Liver (tissue), 9 donors: Measurements from ENCODE around the gene ASAP2. TPM values are rescaled to one million over a fixed set of nuclear protein-coding genes. Genes with fewer than 3 reads are reported as not detected.

Source experiments
- DNase-seq: peaks from one replicate; pipeline ENCODE4 v3.0.0-alpha.2; 2017; ENCODE audit warnings: low spot score
- H3K27ac ChIP-seq, 2 donors: one replicate each; pipeline ENCODE4 v1.7.0; 2013; ENCODE audit warnings: inconsistent platforms in 2 of 2, low read length in 2 of 2, control low read depth in 1 of 2, low read depth in 1 of 2, mild to moderate bottlenecking in 1 of 2
- H3K27me3 ChIP-seq, 4 donors: one replicate each; pipeline versions ENCODE4 v1.6.1 to v1.7.0; 2013; ENCODE audit warnings: low read length in 3 of 4, inconsistent platforms in 1 of 4, mild to moderate bottlenecking in 1 of 4, moderate library complexity in 1 of 4; ENCODE audit not compliant: control insufficient read depth in 4 of 4, insufficient read depth in 4 of 4
- H3K36me3 ChIP-seq, 4 donors: one replicate each; pipeline versions ENCODE4 v1.6.1 to v1.7.0; 2013; ENCODE audit warnings: low read length in 3 of 4, mild to moderate bottlenecking in 3 of 4, low read depth in 1 of 4, moderate library complexity in 1 of 4; ENCODE audit not compliant: control insufficient read depth in 4 of 4, insufficient read depth in 3 of 4
- H3K4me1 ChIP-seq, 4 donors: one replicate each; pipeline versions ENCODE4 v1.6.1 to v1.7.0; 2013; ENCODE audit warnings: low read length in 3 of 4, mild to moderate bottlenecking in 3 of 4, moderate library complexity in 1 of 4; ENCODE audit not compliant: control insufficient read depth in 4 of 4, insufficient read depth in 4 of 4
- H3K4me3 ChIP-seq, 3 donors: one replicate each; pipeline versions ENCODE4 v1.6.1 to v1.7.0; 2013; ENCODE audit warnings: low read length in 3 of 3, control low read depth in 1 of 3, low read depth in 1 of 3, mild to moderate bottlenecking in 1 of 3
- H3K9ac ChIP-seq, 2 donors: one replicate each; pipeline ENCODE4 v1.7.0; 2013; ENCODE audit warnings: low read length in 2 of 2, mild to moderate bottlenecking in 2 of 2, moderate library complexity in 2 of 2, control low read depth in 1 of 2, low read depth in 1 of 2
- H3K9me3 ChIP-seq, 4 donors: one replicate each; pipeline versions ENCODE4 v1.6.1 to v1.7.0; 2013; ENCODE audit warnings: low read length in 3 of 4; ENCODE audit not compliant: control insufficient read depth in 4 of 4
- FOXA1 ChIP-seq: IDR thresholded peaks from 2 replicates; pipeline ENCODE4 v1.6.1; 2016; ENCODE audit warnings: antibody characterized with exemption
- FOXA2 ChIP-seq: IDR thresholded peaks from 2 replicates; pipeline ENCODE4 v1.6.1; 2016; ENCODE audit warnings: antibody characterized with exemption
- GABPA ChIP-seq, 2 donors: IDR thresholded peaks in 1 of 2; conservative IDR thresholded peaks in 1 of 2; 2 replicates each; pipeline ENCODE4 v1.6.1; 2016; ENCODE audit warnings: antibody characterized with exemption in 2 of 2, mild to moderate bottlenecking in 1 of 2, moderate library complexity in 1 of 2
- HNF4G ChIP-seq: IDR thresholded peaks from 2 replicates; pipeline ENCODE4 v1.6.1; 2016; ENCODE audit warnings: antibody characterized with exemption
- JUND ChIP-seq, 2 donors: IDR thresholded peaks; 2 replicates each; pipeline ENCODE4 v1.6.1; 2016; ENCODE audit warnings: antibody characterized with exemption in 2 of 2
- NR2F2 ChIP-seq: IDR thresholded peaks from 2 replicates; pipeline ENCODE4 v1.6.1; 2016; ENCODE audit warnings: antibody characterized with exemption
- RAD21 ChIP-seq, 2 donors: IDR thresholded peaks; 2 replicates each; pipeline ENCODE4 v1.6.1; 2016; ENCODE audit warnings: antibody characterized with exemption in 2 of 2, mild to moderate bottlenecking in 2 of 2
- RXRA ChIP-seq, 2 donors: IDR thresholded peaks; 2 replicates each; pipeline ENCODE4 v1.6.1; 2017 to 2018; ENCODE audit warnings: antibody characterized with exemption in 2 of 2, mild to moderate bottlenecking in 1 of 2
- SP1 ChIP-seq: IDR thresholded peaks from 2 replicates; pipeline ENCODE4 v1.6.1; 2018; ENCODE audit warnings: antibody characterized with exemption, mild to moderate bottlenecking
- TAF1 ChIP-seq: conservative IDR thresholded peaks from 2 replicates; pipeline ENCODE4 v1.6.1; 2016; ENCODE audit warnings: antibody characterized with exemption, mild to moderate bottlenecking
- YY1 ChIP-seq: IDR thresholded peaks from 2 replicates; pipeline ENCODE4 v1.6.1; 2016; ENCODE audit warnings: antibody characterized with exemption, mild to moderate bottlenecking
- WGBS: extraction: QIAGEN DNeasy Blood & Tissue Kit; methylation state at CpG from one replicate; pipeline ENCODE4 v1.1.7; 2013; 5-methylcytosine and 5-hydroxymethylcytosine counted together
- polyA plus RNA-seq, 2 donors: library from polyadenylated mRNA; stranded (reverse) in 1 of 2; unstranded in 1 of 2; fragments of 200-250 nt in 1 of 2; fragments of >200 nt in 1 of 2; fragmentation: Nextera tagmentation in 1 of 2; extraction: Ambion mirVana in 1 of 2; gene quantifications; one replicate each; pipeline versions ENCODE4 v1.2.1 to v1.2.3, GENCODE V29; 2013 to 2015
- total RNA-seq, 2 donors: library from RNA; depleted of rRNA; stranded (reverse); fragments of >200 nt; gene quantifications; one replicate each; pipeline ENCODE4 v1.2.3, GENCODE V29; 2014
- TF ChIP-seq, protein P1 (sequence below): IDR thresholded peaks from 2 replicates; pipeline ENCODE4 v1.6.1; 2016; ENCODE audit warnings: antibody characterized with exemption
- TF ChIP-seq, protein P2 (sequence below): IDR thresholded peaks from 2 replicates; pipeline ENCODE4 v1.6.1; 2016; ENCODE audit warnings: antibody characterized with exemption, mild to moderate bottlenecking
- TF ChIP-seq, protein P3 (sequence below): IDR thresholded peaks from 2 replicates; pipeline ENCODE4 v1.6.1; 2016; ENCODE audit warnings: antibody characterized with exemption
- TF ChIP-seq, protein P4 (sequence below): IDR thresholded peaks from 2 replicates; pipeline ENCODE4 v1.6.1; 2016; ENCODE audit warnings: antibody characterized with exemption
- donor health status: healthy.
- donor health status: healthy.
- donor health status: healthy.
- donor health status: healthy.
- donor health status: healthy.

ASAP2 gene
- total and polyA plus RNA-seq, 4 donors, result 0.36 to 5.9 (median 2.6) TPM

DNA sequence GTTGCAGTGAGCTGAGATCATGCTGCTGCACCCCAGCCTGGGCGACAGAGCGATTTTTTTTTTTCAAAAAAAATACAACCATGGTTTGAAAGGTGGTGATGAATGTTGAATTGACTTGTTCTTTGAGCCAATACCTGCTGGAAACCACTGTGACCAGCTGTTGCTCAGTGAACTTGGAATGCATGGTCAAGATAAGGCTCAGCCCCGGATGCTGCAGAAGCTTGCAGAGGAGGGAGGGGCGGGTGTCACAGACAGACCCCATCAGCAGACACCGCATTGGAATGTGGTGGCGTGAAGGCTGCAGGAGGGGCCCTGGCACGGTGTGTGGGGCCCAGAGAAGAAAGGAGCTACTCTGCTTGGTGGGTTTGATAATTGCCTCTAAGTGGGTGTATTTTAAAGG is 125.1 kb downstream of the ASAP2 start:
- DNase-seq, result no peak
- no peaks in the 10 kb centered on the region for H3K27me3 ChIP-seq
- 91% methylated on average over 7 of the region's 7 CpGs for WGBS
- H3K9ac ChIP-seq, result no peak overlapping the region
- H3K4me1 ChIP-seq, result peaks cover 4 to 20% (median 8%) of the 10 kb centered on the region in 4 donors
- H3K36me3 ChIP-seq, result no peaks in the 10 kb centered on the region
- H3K27ac ChIP-seq, result no peak overlapping the region
- no peak overlapping the region for H3K4me3 ChIP-seq
- no peak for TF ChIP-seq SP1
- TF ChIP-seq JUND (IDR thresholded peaks at IDR 0.05), result no peak
- H3K9me3 ChIP-seq, result no peaks in the 10 kb centered on the region

DNA sequence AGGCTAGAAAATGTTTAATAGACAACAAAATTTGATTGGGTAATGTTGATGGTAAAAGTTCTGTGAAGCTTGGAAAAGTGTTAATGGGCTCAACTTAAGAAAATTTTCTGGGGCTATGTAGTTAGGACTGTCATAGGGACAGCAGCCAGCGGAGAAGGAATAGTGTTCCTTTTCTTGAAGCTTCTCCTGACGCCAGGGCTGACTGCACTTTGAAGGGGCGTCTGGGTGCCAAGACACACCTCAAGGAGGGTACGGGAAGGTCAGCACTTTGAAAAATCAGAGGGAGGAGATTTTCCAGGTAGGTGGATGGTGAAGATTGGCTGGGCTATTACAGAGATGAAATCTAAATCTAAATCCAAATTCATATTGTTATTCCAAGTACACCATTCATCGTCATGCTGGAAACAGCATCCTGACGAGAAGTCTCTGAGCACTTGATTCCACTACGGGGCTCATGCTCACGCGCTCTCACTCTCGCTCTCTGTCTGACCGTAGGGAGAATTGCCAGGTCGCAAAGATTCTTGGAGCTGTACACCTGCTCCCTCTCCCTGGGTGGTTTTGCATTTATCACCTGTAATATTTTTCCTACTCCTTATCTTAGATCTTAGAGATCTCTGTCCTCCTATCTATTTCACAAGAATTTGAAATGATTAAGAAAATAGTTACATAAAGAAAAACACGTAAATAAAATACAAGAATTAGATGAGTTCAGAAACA is 125.7 kb downstream of the ASAP2 start:
- no peak for DNase-seq
- no peak overlapping the region for H3K9ac ChIP-seq

More for the DNA sequence above, 125.7 kb downstream of the ASAP2 start:
- TF ChIP-seq, protein P1, sequence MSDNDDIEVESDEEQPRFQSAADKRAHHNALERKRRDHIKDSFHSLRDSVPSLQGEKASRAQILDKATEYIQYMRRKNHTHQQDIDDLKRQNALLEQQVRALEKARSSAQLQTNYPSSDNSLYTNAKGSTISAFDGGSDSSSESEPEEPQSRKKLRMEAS, result no peak
- TF ChIP-seq SP1 (no peak), RXRA (IDR thresholded peaks at IDR 0.05) (no peak), RAD21 (IDR thresholded peaks at IDR 0.05) (no peak), FOXA1 (no peak), FOXA2 (no peak), GABPA (IDR thresholded peaks at IDR 0.05 in 1 of 2, conservative IDR thresholded peaks at IDR 0.05 in 1 of 2) (no peak), YY1 (no peak), TAF1 (no peak), JUND (IDR thresholded peaks at IDR 0.05) (no peak), NR2F2 (no peak), HNF4G (no peak)
- TF ChIP-seq, protein P2, sequence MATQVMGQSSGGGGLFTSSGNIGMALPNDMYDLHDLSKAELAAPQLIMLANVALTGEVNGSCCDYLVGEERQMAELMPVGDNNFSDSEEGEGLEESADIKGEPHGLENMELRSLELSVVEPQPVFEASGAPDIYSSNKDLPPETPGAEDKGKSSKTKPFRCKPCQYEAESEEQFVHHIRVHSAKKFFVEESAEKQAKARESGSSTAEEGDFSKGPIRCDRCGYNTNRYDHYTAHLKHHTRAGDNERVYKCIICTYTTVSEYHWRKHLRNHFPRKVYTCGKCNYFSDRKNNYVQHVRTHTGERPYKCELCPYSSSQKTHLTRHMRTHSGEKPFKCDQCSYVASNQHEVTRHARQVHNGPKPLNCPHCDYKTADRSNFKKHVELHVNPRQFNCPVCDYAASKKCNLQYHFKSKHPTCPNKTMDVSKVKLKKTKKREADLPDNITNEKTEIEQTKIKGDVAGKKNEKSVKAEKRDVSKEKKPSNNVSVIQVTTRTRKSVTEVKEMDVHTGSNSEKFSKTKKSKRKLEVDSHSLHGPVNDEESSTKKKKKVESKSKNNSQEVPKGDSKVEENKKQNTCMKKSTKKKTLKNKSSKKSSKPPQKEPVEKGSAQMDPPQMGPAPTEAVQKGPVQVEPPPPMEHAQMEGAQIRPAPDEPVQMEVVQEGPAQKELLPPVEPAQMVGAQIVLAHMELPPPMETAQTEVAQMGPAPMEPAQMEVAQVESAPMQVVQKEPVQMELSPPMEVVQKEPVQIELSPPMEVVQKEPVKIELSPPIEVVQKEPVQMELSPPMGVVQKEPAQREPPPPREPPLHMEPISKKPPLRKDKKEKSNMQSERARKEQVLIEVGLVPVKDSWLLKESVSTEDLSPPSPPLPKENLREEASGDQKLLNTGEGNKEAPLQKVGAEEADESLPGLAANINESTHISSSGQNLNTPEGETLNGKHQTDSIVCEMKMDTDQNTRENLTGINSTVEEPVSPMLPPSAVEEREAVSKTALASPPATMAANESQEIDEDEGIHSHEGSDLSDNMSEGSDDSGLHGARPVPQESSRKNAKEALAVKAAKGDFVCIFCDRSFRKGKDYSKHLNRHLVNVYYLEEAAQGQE, result no peak
- TF ChIP-seq, protein P3, sequence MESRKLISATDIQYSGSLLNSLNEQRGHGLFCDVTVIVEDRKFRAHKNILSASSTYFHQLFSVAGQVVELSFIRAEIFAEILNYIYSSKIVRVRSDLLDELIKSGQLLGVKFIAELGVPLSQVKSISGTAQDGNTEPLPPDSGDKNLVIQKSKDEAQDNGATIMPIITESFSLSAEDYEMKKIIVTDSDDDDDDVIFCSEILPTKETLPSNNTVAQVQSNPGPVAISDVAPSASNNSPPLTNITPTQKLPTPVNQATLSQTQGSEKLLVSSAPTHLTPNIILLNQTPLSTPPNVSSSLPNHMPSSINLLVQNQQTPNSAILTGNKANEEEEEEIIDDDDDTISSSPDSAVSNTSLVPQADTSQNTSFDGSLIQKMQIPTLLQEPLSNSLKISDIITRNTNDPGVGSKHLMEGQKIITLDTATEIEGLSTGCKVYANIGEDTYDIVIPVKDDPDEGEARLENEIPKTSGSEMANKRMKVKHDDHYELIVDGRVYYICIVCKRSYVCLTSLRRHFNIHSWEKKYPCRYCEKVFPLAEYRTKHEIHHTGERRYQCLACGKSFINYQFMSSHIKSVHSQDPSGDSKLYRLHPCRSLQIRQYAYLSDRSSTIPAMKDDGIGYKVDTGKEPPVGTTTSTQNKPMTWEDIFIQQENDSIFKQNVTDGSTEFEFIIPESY, result no peak
- TF ChIP-seq, protein P4, sequence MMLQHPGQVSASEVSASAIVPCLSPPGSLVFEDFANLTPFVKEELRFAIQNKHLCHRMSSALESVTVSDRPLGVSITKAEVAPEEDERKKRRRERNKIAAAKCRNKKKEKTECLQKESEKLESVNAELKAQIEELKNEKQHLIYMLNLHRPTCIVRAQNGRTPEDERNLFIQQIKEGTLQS, result no peak
- H3K4me3 ChIP-seq, result no peak overlapping the region
- H3K27ac ChIP-seq, result no peak overlapping the region
- H3K27me3 ChIP-seq, result no peaks in the 10 kb centered on the region
- 95% methylated on average over 13 of the region's 13 CpGs for WGBS
- H3K9me3 ChIP-seq, result no peaks in the 10 kb centered on the region
- H3K36me3 ChIP-seq, result no peaks in the 10 kb centered on the region
- peaks cover 4 to 22% (median 12%) of the 10 kb centered on the region in 4 donors for H3K4me1 ChIP-seq
